PC-3 (cell line): ENCODE data around the gene IQSEC1. TPM values are rescaled to one million over a fixed set of nuclear protein-coding genes. Genes with fewer than 3 reads are reported as not detected.

Experiments
- ATAC-seq: fragments of 200-7000 bp; cut with Tn5 transposase; 2 replicates; pipeline ENCODE4 v1.9.1; 2020; ENCODE audit warnings: mild to moderate bottlenecking, moderate library complexity
- BruUV-seq: library from RNA; stranded (reverse); fragments of 400-500 nt; replicated peaks from 2 replicates; lab custom pipeline; 2021; lab: Mats Ljungman, UMichigan
- CTCF ChIA-PET: fragments of 300-600 bp; sonication (Branson Sonifier 250); formaldehyde crosslinking; loops from one replicate; lab custom pipeline; 2022; ENCODE audit warnings: antibody characterized with exemption; lab: Charles Lee
- POLR2A ChIA-PET: fragments of 300-600 bp; sonication (Branson Sonifier 250); formaldehyde crosslinking; loops from one replicate; lab custom pipeline; 2022; ENCODE audit warnings: antibody characterized with exemption; ENCODE audit not compliant: unreplicated experiment; lab: Charles Lee
- DNase-seq: peaks from one replicate; pipeline ENCODE4 v3.0.0-alpha.2; 2015
- H2AFZ ChIP-seq: fragments of 300-600 bp; sonication (generic); 2 replicates; pipeline ENCODE4 v1.6.0; 2016; ENCODE audit warnings: antibody characterized with exemption, low read length
- H3F3A ChIP-seq: fragments of 300-600 bp; sonication (generic); one replicate; pipeline ENCODE4 v1.6.0; 2017; ENCODE audit warnings: antibody characterized with exemption, low read length, control low read depth, mild to moderate bottlenecking; ENCODE audit not compliant: unreplicated experiment
- H3K27ac ChIP-seq: fragments of 300-600 bp; sonication (generic); 2 replicates; pipeline ENCODE4 v1.5.1; 2016; ENCODE audit warnings: mild to moderate bottlenecking, low read length
- H3K27me3 ChIP-seq: fragments of 300-600 bp; sonication (generic); 2 replicates; pipeline ENCODE4 v1.6.1; 2016; ENCODE audit warnings: low read length, mixed read lengths
- H3K36me3 ChIP-seq: fragments of 300-600 bp; sonication (generic); 2 replicates; pipeline ENCODE4 v1.6.1; 2016; ENCODE audit warnings: low read depth, mixed run types, low read length, mixed read lengths
- H3K4me1 ChIP-seq: fragments of 300-600 bp; sonication (generic); 2 replicates; pipeline ENCODE4 v1.5.1; 2016; ENCODE audit warnings: low read length; ENCODE audit not compliant: insufficient read depth
- H3K4me2 ChIP-seq: fragments of 300-600 bp; sonication (generic); 2 replicates; pipeline ENCODE4 v1.6.0; 2016; ENCODE audit warnings: low read length
- H3K4me3 ChIP-seq: fragments of 300-600 bp; sonication (generic); 2 replicates; pipeline ENCODE4 v1.5.1; 2016; ENCODE audit warnings: mild to moderate bottlenecking, low read length, mixed read lengths
- H3K79me2 ChIP-seq: fragments of 300-600 bp; sonication (generic); 2 replicates; pipeline ENCODE4 v1.6.1; 2017; ENCODE audit warnings: low read length, mixed read lengths
- H3K9ac ChIP-seq: fragments of 300-600 bp; sonication (generic); 2 replicates; pipeline ENCODE4 v1.6.0; 2016; ENCODE audit warnings: mild to moderate bottlenecking, low read length
- H3K9me2 ChIP-seq: fragments of 300-600 bp; sonication (generic); replicated peaks from 2 replicates; pipeline ENCODE4 v1.6.1; 2016; ENCODE audit warnings: mixed run types, low read length, mixed read lengths
- H3K9me3 ChIP-seq: fragments of 300-600 bp; sonication (generic); 2 replicates; pipeline ENCODE4 v1.6.1; 2016; ENCODE audit warnings: low read length, mixed read lengths
- H4K20me1 ChIP-seq: fragments of 300-600 bp; sonication (generic); 2 replicates; pipeline ENCODE4 v1.6.1; 2016; ENCODE audit warnings: low read length, mixed read lengths
- CTCF ChIP-seq: fragments of 300-600 bp; sonication (generic); conservative IDR thresholded peaks from 2 replicates; pipeline ENCODE4 v1.5.1; 2017; ENCODE audit warnings: antibody characterized with exemption, low read depth, mild to moderate bottlenecking, low read length
- EZH2 ChIP-seq: fragments of 300-600 bp; sonication (generic); IDR thresholded peaks from one replicate; pipeline ENCODE4 v1.6.1; 2017; ENCODE audit warnings: antibody characterized with exemption, mild to moderate bottlenecking, low read length; ENCODE audit not compliant: unreplicated experiment
- EZH2phosphoT487 ChIP-seq: fragments of 300-600 bp; sonication (generic); IDR thresholded peaks from 2 replicates; pipeline ENCODE4 v1.6.1; 2018; ENCODE audit warnings: mild to moderate bottlenecking, antibody characterized with exemption, low read length, borderline replicate concordance
- intact Hi-C: fragments of 100-400 bp; cut with micrococcal nuclease; formaldehyde crosslinking; loops from 2 replicates; pipeline ENCODE4 v1.9.0; 2023
- total RNA-seq: library from RNA; depleted of rRNA; stranded (reverse); fragments of >200 nt; gene quantifications from 2 replicates; pipeline ENCODE4 v1.2.3, GENCODE V29; 2014

IQSEC1 gene
- total RNA-seq, 1 experiment from 2014 or later: 37.9 TPM

GRCh38 chr3:12980596-12981290 is 92.5 kb downstream of the IQSEC1 start:
- Histone ChIP-seq H3K4me1 (no peaks in the 10 kb centered on the region), H3K9me3 (no peaks in the 10 kb centered on the region), H3K36me3 (no peaks in the 10 kb centered on the region), H3K79me2 (no peaks in the 10 kb centered on the region), H4K20me1 (no peaks in the 10 kb centered on the region), H3K4me3 (no peak overlapping the region), H2AFZ (no peak overlapping the region), H3K9me2 (no peaks in the 10 kb centered on the region), H3K27me3 (no peaks in the 10 kb centered on the region), H3F3A (no peaks in the 10 kb centered on the region), H3K27ac (no peak overlapping the region), H3K9ac (no peak overlapping the region), H3K4me2 (no peak overlapping the region)
- TF ChIP-seq CTCF (no peak), EZH2 (no peak), EZH2phosphoT487 (no peak)
- ChIA-PET CTCF (no interaction called here), POLR2A (no interaction called here)
- no TSS peak for BruUV-seq
- DNase-seq (no peak), ATAC-seq (no peak)
- intact Hi-C loops: no loop called here

GRCh38 chr3:12979947-12980487 is 93.2 kb downstream of the IQSEC1 start:
- H3K79me2 ChIP-seq: no peaks in the 10 kb centered on the region
- CTCF ChIA-PET: no interaction called here
- ATAC-seq (no peak), DNase-seq (no peak)
- no peak overlapping the region for H3K4me2 ChIP-seq
- H3K9me2 ChIP-seq: no peaks in the 10 kb centered on the region
- no peak overlapping the region for H3K4me3 ChIP-seq
- H3K36me3 ChIP-seq: no peaks in the 10 kb centered on the region
- H3K4me1 ChIP-seq: no peaks in the 10 kb centered on the region
- no peak overlapping the region for H3K9ac ChIP-seq
- H3K27me3 ChIP-seq: no peaks in the 10 kb centered on the region
- POLR2A ChIA-PET: no interaction called here
- H3K27ac ChIP-seq: no peak overlapping the region
- H3K9me3 ChIP-seq: no peaks in the 10 kb centered on the region
- no peaks in the 10 kb centered on the region for H3F3A ChIP-seq
- H4K20me1 ChIP-seq: no peaks in the 10 kb centered on the region
- BruUV-seq: no TSS peak
- H2AFZ ChIP-seq: no peak overlapping the region
- intact Hi-C loops: no loop called here
- TF ChIP-seq EZH2phosphoT487 (no peak), EZH2 (no peak), CTCF (no peak)
